Endodermal cell (in vitro differentiated cells): Measurements from ENCODE around the gene CGA. TPM values are rescaled to one million over a fixed set of nuclear protein-coding genes. Genes with fewer than 3 reads are reported as not detected.

Experiments
- DNase-seq: peaks from one replicate; pipeline ENCODE4 v3.0.0-alpha.2; 2017
- H3K27ac ChIP-seq: 2 replicates; pipeline ENCODE4 v1.5.1; 2013; ENCODE audit warnings: mild to moderate bottlenecking, low read depth, low read length, moderate library complexity
- H3K27me3 ChIP-seq: 2 replicates; pipeline ENCODE4 v1.6.1; 2013; ENCODE audit warnings: mild to moderate bottlenecking, low read length, moderate library complexity; ENCODE audit not compliant: insufficient read depth, control insufficient read depth, poor library complexity, severe bottlenecking
- H3K36me3 ChIP-seq: 2 replicates; pipeline ENCODE4 v1.7.0; 2013; ENCODE audit warnings: mild to moderate bottlenecking, low read length, moderate library complexity; ENCODE audit not compliant: control insufficient read depth, insufficient read depth
- H3K4me1 ChIP-seq: one replicate; pipeline ENCODE4 v1.7.0; 2013; ENCODE audit warnings: low read length; ENCODE audit not compliant: control insufficient read depth, insufficient read depth
- H3K4me3 ChIP-seq: 2 replicates; pipeline ENCODE4 v1.5.1; 2013; ENCODE audit warnings: mild to moderate bottlenecking, low read length, moderate library complexity
- H3K9ac ChIP-seq: 2 replicates; pipeline ENCODE4 v1.6.1; 2013; ENCODE audit warnings: mild to moderate bottlenecking, low read length, moderate library complexity; ENCODE audit not compliant: poor library complexity, severe bottlenecking; ENCODE audit errors: extremely low read depth
- H3K9me3 ChIP-seq: 2 replicates; pipeline ENCODE4 v1.6.1; 2013; ENCODE audit warnings: mild to moderate bottlenecking, low read length, moderate library complexity; ENCODE audit not compliant: control insufficient read depth
- H3K27ac Mint-ChIP-seq: 2 replicates; pipeline ENCODE4 v1.8.0; 2020; ENCODE audit warnings: mixed read lengths
- H3K27me3 Mint-ChIP-seq: 2 replicates; pipeline ENCODE4 v1.8.0; 2021; ENCODE audit warnings: mild to moderate bottlenecking, mixed read lengths; ENCODE audit not compliant: insufficient read depth
- H3K36me3 Mint-ChIP-seq: 2 replicates; pipeline ENCODE4 v1.8.0; 2020; ENCODE audit warnings: low read depth, mixed read lengths
- H3K4me1 Mint-ChIP-seq: 2 replicates; pipeline ENCODE4 v1.8.0; 2020; ENCODE audit warnings: mixed read lengths
- H3K4me3 Mint-ChIP-seq: 2 replicates; pipeline ENCODE4 v1.8.0; 2020; ENCODE audit warnings: mild to moderate bottlenecking, moderate library complexity, mixed read lengths
- H3K9me3 Mint-ChIP-seq: 2 replicates; pipeline ENCODE4 v1.8.0; 2020; ENCODE audit warnings: mild to moderate bottlenecking, mixed read lengths
- CTCF ChIP-seq: fragments of 200-600 bp; sonication (generic); conservative IDR thresholded peaks from 2 replicates; pipeline ENCODE4 v1.5.0; 2021; ENCODE audit warnings: antibody characterized with exemption, mild to moderate bottlenecking
- WGBS, 2 experiments: methylation state at CpG; one replicate each; pipeline versions ENCODE4 v1.1.5 to v1.1.7; 2013; ENCODE audit warnings: missing lambda C conversion rate in 2 of 2, mixed read lengths in 1 of 2; ENCODE audit not compliant: insufficient coverage in 1 of 2, insufficient read length in 1 of 2; 5-methylcytosine and 5-hydroxymethylcytosine counted together
- total RNA-seq, 2 donors: library from RNA; stranded (reverse); fragmentation: NEBNext Ultra II Directional in 1 of 2; extraction: Animal tissue kit (Norgen Biotek cat#: 25700) in 1 of 2; gene quantifications; 2 replicates in 1 of 2; 3 replicates in 1 of 2; pipeline ENCODE4 v1.2.1, GENCODE V29; 2021

The CGA gene
- total RNA-seq, 2 donors from 2014 or later = not detected

DNA sequence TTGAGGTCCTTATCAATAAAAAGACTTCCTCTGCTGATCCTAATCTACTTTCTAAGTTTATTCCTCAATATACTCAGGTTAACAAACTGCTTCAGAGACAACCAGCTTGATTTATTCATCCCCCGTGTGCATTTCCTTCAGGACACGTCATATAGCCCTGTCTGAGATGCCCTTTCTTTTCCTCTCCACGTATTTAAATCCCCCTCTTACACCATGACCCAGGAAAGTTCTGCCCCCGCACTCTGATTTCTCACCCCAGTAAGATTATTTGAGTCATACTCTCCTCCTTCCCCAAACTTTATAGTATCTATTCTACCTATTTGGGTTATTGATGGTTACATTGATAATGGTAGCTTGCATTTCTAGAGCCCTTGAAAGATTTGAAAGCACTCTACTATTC lies 9.8 kb upstream of the CGA start:
- peaks cover 2% of the 10 kb centered on the region for H3K27me3 Mint-ChIP-seq
- no peak overlapping the region for H3K27ac ChIP-seq
- peaks cover 3% of the 10 kb centered on the region for H3K9me3 Mint-ChIP-seq
- H3K27ac Mint-ChIP-seq = no peak overlapping the region
- H3K4me3 ChIP-seq = no peak overlapping the region
- no peak for DNase-seq
- H3K4me1 ChIP-seq = peaks cover 3% of the 10 kb centered on the region
- H3K4me1 Mint-ChIP-seq = peaks cover 7% of the 10 kb centered on the region
- H3K4me3 Mint-ChIP-seq = no peak overlapping the region
- no peaks in the 10 kb centered on the region for H3K36me3 ChIP-seq
- H3K27me3 ChIP-seq = peaks cover 8% of the 10 kb centered on the region
- H3K36me3 Mint-ChIP-seq = no peaks in the 10 kb centered on the region
- no peaks in the 10 kb centered on the region for H3K9me3 ChIP-seq
- WGBS, 2 experiments = 89 to 100% methylated on average over 1 to 4 of the region's 4 CpGs
- no peak overlapping the region for H3K9ac ChIP-seq
- no peak for TF ChIP-seq CTCF

DNA sequence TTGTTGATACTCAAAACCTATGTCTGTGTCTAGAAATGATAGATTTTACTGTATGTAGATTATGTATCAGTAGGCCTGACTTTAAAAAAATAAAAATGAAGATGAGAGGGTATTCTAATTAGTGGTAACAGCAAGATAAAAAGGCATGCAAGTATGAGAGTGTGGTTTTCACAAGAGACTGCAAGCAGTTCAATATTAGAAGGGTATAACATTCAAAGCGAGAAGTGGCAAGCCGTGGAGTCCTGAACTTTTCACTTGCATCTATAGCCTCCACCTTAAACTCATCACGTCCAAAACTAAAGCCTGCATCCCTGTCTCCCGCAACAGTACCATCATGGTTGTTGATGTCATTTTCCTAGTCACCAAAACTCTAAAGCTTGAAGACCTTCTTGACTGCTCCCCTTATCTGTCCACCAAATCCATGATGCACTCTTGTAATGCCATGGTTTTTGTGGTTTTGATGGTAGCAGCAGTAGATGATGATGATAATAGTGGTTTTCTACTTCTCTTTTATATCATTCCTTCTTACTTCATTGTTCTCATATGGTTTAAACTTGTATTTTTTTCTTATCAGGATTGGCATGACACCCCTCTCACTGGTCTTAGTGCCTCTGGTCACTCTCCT lies 9.2 kb upstream of the CGA start:
- Histone ChIP-seq H3K27ac (no peak overlapping the region), H3K9me3 (no peaks in the 10 kb centered on the region), H3K36me3 (no peaks in the 10 kb centered on the region), H3K27me3 (peaks cover 8% of the 10 kb centered on the region), H3K4me3 (no peak overlapping the region), H3K9ac (no peak overlapping the region), H3K4me1 (peaks cover 7% of the 10 kb centered on the region)
- no peak for DNase-seq
- Mint-ChIP-seq H3K9me3 (peaks cover under 1% of the 10 kb centered on the region), H3K4me3 (no peak overlapping the region), H3K27ac (no peak overlapping the region), H3K4me1 (peaks cover 13% of the 10 kb centered on the region), H3K27me3 (peaks cover 2% of the 10 kb centered on the region), H3K36me3 (no peaks in the 10 kb centered on the region)
- no peak for TF ChIP-seq CTCF
- WGBS, 2 experiments = 92 to 100% methylated on average over 2 to 4 of the region's 4 CpGs

- no peak overlapping the region for H3K4me3 ChIP-seq
- peaks cover 8% of the 10 kb centered on the region for H3K27me3 ChIP-seq
- no peak overlapping the region for H3K4me3 Mint-ChIP-seq
- no peaks in the 10 kb centered on the region for H3K36me3 Mint-ChIP-seq
- H3K9ac ChIP-seq = no peak overlapping the region
- H3K9me3 Mint-ChIP-seq = no peaks in the 10 kb centered on the region
- WGBS, 2 experiments = 80 to 82% methylated on average over 1 of the region's 1 CpG
- H3K4me1 ChIP-seq = peaks cover 11% of the 10 kb centered on the region
- H3K27ac ChIP-seq = no peak overlapping the region
- DNase-seq = no peak
- H3K9me3 ChIP-seq = no peaks in the 10 kb centered on the region
- peaks cover 16% of the 10 kb centered on the region for H3K4me1 Mint-ChIP-seq
- H3K27me3 Mint-ChIP-seq = peaks cover 2% of the 10 kb centered on the region
- H3K36me3 ChIP-seq = no peaks in the 10 kb centered on the region
- no peak for TF ChIP-seq CTCF
- no peak overlapping the region for H3K27ac Mint-ChIP-seq
These were observed 7.3 kb upstream of the CGA start for GRCh38 chr6:87102151-87102621.
